Measurements from ENCODE around the gene TRMT2A.
A peak's percentile ranks its signal among the peaks of the same experiment; 100 is the strongest.
"Not testable (repeated sequence)": the region's sequence is repeated elsewhere in the genome, so short reads cannot be mapped to it uniquely, and the experiment has no call there.

TRMT2A gene

DNA sequence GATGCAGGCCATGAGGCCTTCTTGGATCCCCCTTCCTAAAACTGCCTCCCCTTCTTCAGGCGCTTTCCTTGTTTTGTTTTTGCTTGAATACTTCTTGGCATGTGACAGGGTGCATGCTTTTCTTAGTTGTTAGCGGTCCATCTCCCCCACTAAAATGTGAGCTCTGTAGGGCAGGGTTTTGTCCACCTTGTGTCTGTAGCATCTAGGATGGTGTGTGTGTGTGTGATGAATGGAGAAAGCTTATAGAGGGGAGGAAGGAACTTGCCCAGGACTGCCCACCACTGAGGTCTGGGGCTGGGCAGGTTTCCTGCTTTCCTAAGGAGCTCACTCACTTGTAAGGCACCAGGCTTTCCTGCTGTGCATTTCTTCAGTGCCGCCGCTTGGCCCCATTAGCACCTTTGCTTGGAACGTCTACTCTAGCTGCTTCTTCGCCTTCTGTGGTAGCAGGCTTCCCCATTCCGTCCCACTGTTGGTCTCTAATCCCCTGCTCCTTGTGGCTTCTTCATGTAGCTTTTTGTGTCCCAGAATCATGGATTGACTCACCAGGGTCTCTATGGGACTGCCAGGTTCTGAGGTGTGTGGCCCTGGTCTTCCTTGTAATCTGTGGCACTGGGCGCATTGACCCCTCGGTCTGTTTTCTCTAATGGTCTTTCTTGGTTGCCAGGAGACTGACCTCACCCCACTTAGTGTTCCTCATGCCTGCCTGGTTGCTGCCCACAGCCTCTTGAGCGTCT is 33.7 kb downstream of the TRMT2A start:
- DNase-seq: no peak

DNA sequence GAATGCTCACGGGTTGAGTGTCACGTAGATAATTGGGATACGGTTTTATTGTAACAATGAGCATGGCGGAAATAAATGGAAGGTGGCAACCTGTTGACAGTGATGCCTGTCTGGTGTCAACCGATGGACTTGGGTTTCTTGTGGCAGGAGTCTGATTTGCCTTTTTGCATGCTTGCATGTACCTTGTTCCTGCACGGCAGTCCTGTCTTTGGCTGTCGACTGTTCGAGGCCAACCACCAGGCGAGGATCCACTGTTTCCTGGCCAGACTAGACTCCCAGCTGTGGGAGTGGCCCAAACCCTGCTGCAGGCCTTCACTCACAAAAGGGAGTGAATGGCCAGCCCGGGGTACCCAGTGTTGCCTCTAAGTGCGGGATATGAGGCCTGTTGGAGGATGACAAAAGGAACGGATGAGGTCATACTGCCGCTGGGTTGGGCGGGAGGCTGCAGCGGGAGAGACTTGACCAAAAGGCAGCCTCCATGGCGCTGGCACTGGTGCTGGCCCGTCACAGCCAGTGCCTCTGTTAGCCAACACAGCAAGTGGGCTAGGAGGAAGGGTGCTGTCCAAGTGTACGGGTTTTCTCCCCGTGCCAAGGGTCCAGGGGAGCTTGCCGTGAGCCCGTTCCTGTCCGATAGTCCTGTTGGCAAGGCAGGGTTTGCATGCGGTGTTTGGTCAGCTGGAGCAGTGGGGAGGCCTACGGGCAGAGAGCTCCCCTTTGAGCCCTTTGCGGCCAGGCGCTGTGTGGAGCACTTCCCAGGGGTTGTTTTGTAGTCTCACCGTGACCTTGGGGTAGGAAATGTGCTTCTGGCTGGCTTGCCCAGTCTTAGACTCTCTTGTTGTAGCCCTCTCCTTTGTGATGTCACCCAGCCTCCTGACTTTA is 36.0 kb downstream of the TRMT2A start:
- no peak for DNase-seq

DNA sequence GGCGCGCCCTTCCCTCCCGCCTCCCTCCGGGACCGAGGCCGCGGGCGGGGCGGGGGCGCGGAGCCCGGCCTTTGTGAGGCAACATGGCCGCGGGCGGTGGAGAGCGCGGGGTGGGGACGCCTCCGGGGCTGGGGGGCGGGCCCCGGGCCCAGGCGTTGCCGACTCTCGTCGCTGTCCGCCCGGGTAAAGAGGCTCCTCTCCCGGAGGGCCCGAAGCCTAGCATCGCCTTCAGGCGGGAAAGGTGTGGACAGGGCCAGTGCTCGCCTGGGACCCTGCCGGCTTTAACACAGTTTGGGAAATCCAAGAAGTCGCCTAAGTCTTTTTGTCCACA is 36.6 kb downstream of the TRMT2A start:
- DNase-seq: peak; percentile 64

DNA sequence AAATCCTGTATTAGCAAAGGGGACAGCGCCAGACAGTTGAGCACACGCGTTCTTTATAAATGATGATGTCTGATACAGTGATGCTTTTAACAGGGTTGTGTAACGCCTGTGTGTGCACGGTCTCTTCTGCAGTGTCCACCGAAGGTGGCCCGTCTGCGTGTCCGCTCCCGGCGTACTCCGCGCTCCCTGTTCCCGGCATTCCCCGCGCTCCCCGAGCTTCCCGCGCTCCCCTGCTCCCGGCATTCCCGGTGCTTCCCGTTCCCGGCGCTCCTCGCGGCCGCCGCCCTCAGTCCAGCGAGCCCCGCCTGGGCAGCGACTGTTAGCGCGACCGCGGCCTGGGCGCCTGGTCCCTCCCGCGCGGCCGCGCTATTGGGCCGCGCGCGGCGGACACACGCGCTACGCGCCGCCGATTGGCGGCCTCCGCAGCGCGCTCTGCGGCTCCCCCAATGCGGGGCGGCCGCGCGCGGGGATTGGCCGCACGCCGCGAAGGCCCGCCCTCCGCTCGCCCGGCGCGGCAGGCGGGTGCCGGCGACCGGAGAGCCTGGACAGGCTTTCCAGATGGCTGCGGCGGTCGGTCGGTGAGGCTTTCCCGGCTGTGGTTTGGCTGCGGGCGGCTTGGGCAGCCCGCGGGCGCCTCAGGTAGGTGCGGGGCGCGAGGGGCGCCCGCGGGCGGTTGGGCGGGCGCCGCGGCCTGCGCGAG is 37.1 kb downstream of the TRMT2A start, which contains the start of gene DGCR8:
TSS of gene DGCR8 (plus strand) at position 497 of the 700 bp plus-strand sequence. CDS start 5,723 bp downstream, outside the sequence.
- DNase-seq: peak; percentile 94

DNA sequence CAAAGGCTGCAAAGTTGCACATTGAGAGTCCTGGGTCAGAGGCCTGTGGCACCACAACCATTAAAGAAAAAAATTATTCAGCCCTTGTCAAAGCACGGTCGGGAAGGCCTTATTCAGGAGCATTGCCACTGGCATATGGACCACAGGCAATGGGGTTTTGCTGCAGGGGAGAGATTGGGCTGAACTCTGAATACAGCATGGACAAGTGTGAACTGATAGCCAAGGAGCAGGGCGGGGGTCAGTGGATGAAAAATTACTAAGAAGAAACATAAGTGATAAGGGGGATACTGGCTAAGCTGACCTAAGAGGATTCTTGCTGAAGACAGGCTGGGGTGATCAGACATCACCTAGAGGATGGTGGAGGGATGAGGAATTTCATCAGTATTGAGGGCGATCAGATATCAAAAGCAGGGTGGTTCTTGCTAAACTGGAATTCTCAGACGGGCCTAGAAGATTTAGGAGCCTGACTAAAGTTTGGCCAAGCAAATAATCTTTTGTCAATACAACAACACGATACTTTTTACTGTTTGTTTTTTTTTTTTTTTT is 40.3 kb downstream of the TRMT2A start:
- DNase-seq: no peak

DNA sequence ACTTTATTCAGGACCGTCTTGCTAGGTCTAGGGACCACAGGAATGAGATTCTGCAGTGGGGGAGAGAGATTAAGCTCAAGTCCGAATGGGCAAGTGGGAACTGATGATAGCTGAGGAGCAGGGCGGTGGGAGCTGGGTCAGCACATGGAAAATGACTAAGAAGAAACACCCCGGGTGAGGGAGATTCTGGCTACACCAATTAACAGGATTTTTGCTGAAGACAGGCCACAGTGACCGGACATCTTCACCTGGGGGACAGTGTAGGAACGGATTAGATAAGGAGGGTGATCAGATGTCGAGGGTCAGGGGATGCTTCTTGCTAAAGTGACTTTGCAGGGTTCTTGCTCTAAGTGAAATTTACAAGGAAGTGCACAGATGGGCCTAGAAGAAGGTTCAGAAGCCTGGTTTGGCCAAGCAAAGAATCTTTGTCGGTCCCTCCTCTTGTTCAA is 45.5 kb downstream of the TRMT2A start:
- no peak for DNase-seq

DNA sequence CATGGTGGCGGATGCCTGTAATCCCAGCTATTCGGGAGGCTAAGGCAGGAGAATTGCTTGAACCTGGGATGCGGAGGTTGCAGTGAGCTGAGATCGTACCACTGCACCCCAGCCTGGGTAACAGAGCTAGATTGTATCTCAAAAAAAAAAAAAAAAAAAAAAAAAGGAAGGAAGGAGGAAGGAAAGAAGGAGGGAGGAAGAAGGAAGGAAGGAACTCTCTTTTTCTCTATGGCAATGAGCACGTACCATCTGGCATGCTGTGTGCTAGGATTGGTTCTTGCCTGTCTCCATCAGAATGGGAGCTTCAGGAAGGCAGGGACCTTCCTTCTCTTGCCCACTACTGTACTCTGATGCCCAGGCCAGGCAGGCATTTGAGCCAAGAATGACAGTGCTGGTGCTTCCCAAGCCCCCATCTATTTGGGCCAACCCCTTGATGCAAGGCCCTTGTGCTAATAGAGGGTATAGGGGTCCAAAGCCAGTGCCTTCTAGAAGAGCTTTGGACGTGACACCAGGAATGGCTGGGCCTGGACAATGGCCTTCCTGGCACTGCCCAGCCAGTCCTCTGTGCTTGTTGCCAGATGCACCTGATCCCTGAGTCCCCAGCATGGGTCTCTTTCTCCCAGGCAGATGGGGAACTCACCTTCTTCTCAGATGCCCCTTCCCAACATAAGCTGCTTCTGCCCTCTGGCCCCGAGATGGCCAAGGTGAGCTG is 47.5 kb downstream of the TRMT2A start:
- DNase-seq: no peak

DNA sequence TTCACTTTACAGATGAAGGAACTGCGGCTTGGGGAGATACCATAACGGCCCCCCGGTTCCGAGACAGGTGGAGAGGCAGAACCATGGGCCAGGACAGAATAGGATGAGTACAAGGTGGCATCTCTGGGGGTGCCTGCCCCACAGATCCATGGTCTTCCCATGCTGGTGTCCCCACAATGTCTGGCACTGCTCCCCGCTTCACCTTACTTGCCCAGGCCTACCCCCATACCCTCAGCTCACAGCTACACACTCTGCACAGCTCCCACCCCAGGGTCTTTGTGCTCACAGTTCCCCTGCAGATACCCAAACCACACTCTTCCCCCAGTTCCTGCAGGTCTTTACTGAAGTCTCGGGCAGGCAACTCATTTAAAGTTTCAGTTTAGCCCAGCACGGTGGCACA is 48.4 kb downstream of the TRMT2A start:
- DNase-seq: no peak

DNA sequence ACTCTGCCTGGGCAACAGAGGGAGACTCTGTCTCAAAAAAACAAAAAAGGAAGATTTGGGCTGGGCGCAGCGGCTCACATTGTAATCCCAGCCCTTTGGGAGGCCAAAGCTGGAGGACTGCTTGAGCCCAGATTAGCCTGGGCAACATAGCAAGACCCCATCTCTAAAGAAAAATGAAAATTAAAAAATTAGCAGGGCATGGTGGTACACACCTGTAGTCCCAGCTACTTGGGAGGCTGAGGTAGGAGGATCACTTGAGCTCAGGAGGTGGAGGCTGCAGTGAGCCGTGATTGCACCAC is 49.7 kb downstream of the TRMT2A start:
- not testable (repeated sequence) for DNase-seq

DNA sequence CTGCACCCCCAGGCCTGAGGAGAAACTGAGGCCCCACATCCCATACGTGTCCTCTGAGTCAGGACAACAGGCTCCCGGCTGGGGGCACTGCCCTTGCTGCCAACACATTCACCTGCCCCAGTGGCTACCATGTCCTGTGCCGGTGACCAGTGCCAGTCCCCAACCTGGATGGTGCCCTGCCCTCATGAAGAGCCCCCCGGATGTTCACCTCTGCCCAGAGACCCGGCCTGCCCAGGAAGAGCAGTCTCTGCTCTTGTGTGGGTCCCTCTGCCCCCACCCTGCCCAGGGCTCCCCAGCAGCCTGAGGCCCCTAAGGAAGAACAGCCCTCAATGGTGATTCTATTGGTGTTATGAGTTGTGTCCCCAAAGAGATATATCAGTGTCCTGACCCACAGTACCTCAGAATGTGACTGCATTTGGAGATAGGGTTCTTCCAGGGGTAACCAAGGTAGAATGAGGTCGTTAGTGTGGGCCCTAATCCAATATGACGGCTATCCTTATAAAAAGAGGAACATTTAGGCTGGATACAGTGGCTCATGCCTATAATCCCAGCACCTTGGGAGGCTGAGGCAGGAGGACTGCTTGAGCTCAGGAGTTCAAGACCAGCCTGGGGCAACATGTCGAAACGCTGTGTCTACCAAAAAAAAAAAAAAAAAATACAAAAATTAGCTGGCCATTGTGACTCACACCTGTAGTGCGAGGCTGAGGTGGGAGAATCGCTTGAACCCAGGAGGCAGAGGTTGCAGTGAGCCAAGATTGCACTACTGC is 50.2 kb downstream of the TRMT2A start:
- no peak for DNase-seq

DNA sequence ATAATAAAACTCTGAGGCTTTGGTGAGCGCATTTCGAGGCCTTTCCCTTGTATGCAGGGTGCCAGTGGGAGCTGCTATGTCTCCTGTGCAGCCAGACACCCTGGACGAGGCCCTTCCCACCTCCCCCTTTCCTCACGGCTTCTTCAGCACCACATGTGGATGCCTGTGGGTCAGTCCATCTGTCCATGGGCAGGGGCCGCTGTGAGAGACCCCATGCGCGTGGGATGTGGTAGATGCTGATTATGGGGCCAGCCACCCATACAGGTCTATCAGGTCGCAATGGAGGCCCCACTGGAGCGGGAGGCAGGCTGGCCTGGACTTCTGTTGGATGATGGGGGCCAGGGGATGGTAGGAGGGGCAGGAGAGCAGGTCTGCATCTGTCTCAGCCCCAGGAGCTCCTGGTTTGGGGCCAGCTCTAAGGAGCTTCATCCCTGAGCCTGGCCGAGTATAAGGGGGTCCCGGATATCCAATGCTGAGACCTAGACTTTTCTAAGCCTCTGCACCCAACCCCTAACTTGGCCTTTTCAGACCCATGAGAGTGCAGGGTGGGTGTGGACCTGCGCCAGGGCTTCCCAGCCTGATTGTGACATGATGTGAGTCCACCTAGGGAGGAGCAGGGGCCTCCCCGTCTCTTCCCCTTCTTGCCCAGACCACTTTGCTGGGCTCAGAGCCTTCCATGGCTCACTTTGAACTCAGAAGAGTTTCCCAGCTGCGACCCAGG is 51.0 kb downstream of the TRMT2A start:
- no peak for DNase-seq

DNA sequence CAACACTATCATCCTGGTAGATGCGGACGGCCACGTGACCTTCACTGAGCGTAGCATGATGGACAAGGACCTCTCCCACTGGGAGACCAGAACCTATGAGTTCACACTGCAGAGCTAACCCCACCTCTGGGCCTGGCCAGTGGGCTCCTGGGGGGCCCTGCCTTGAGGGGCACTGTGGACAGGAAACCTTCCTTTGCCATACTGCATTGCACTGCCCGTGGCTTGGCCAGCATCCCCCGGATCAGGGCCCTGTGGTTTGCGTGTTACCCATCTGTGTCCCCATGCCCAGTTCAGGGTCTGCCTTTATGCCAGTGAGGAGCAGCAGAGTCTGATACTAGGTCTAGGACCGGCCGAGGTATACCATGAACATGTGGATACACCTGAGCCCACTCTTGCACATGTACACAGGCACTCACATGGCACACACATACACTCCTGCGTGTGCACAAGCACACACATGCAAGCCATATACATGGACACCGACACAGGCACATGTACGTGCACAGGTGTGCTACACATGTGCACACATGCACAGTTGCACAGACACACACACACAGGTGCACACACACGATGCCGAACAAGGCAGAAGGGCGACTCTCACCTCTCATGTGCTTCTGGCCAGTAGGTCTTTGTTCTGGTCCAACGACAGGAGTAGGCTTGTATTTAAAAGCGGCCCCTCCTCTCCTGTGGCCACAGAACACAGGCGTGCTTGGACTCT is 52.3 kb downstream of the TRMT2A start:
- no peak for DNase-seq

DNA sequence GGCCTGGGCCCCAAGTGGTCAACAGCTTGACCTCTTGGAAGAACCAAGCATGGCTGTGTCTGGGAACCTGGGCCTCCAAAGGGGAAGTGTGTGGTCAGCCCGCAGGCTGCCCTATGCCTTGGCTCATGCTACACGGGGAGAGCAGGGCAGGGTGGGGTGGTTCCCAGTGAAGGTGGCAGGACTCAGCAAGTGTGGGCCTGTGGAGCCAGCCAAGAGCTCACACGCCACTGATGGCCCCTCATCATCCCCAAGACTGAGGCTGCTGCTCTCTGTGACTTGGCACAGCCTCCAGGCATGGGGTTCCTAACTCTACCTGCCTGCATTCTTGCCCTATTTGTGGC is 52.9 kb downstream of the TRMT2A start:
- no peak for DNase-seq

DNA sequence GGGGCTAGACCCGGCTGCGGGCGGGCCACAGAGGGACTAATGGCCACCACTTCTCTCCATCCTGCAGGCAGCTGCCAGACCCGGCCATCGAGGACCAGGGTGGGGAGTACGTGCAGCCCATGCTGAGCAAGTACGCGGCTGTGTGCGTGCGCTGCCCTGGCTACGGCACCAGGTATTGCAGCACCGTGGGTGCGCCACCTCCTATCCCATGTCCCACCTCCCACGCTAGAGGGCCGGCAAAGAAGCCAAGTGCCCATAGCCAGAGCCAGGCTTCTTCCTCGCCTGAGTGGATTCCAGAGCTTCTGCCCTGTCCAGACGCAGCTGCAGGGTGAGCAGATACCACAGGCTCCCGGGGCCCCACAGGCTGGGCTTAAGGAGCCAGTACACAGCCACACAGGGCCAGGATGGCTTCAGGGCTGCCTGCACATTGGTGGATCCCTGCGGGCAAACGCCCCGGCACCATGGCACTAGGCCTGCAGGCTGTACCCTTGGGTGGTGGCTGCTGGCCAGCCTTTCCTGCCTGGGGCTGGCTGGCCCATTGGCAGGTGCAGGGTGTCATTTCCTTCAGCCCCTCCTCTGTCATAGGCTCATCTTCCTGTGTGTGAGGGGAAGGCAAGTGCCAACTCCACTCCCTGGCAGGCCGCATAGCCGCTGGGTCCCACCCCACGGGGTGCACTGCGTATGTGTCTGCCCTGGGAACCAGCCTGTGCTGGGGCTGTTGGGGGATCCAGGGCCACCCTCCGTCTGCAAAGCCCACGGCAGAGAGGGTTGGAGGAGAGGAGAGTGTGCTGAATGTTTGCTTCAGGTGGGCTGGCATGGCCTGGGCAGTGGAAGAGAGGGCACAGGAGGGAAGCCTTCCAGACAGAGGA is 53.5 kb downstream of the TRMT2A start:
- DNase-seq: no peak

DNA sequence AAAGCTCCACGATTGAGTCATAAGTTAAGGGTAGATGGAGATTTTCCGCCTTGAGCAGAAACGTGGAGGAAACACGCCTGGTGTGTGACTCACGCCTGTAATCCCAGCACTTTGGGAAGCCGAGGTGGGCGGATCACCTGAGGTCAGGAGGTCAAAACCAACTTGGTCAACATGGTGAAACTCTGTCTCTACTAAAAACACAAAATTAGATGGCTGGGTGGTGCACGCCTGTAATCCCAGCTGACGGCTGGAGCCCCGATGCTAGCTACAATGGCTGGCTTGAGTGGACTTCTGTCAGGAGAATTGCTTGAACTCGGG is 54.3 kb downstream of the TRMT2A start:
- DNase-seq: no peak

DNA sequence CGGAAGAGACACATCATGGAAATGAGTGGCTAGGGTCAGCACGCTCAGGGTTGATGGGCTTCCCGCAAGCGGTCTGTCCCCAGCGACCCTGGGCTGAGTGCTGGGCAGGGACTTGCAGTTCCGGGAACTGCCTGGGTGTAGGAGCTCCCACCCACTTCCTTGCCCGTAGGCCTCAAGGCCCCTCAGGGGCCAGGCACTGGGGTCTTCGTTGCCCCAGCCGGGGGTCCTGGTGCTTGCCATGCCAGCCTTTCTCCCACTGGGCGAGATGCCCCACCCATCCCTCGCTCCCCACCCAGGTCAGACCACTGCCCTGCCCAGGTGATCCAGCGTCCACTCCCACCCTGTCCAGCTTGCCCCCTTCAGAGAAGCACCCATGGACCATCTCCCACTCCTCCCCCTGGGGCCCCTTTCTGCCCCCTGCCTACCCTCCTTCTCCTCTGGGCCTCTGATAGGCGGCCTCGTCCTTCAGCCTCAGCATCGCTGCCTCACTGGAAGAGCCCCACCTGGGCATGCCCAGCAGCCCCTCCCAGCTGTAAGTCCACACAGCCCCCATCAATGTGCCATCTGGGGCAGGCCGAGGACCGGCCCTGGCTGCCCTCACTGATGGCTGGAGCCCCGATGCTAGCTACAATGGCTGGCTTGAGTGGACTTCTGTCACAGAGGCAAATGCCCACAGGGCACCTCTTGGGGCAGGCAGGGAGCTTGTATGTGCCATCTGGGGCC is 54.8 kb downstream of the TRMT2A start:
- no peak for DNase-seq
